Measurements from ENCODE around the gene IDH2. TPM values are rescaled to one million over a fixed set of nuclear protein-coding genes. Genes with fewer than 3 reads are reported as not detected.

The IDH2 gene
- polyA plus RNA-seq, 2 donors: 63.5 to 98.5 TPM

- no peaks in the 10 kb centered on the region for H3K27me3 ChIP-seq (ENCODE audit: control insufficient read depth in 1 of 2, insufficient read depth in 2 of 2, low read length in 2 of 2)
- peaks cover 23 to 58% of the 10 kb centered on the region in 2 donors for H3K36me3 ChIP-seq (ENCODE audit: control insufficient read depth in 2 of 2, insufficient read depth in 2 of 2, low read length in 1 of 2)
- H3K27ac ChIP-seq (ENCODE audit: low read depth in 2 of 2, low read length in 1 of 2): peak overlapping the region in 1 of 2 donors; percentile 2
- no peaks in the 10 kb centered on the region for H3K9me3 ChIP-seq (ENCODE audit: control insufficient read depth in 2 of 2, insufficient read depth in 1 of 2, low read depth in 1 of 2, low read length in 1 of 2)
- 71 to 79% methylated on average over 19 to 20 of the region's 20 CpGs for WGBS, 2 donors
- H3K4me3 ChIP-seq (ENCODE audit: low read depth in 1 of 2, low read length in 2 of 2): no peak overlapping the region
- H3K4me1 ChIP-seq (ENCODE audit: control insufficient read depth in 2 of 2, insufficient read depth in 2 of 2, low read length in 1 of 2): peaks cover 0 to 3% of the 10 kb centered on the region in 2 donors
Measured at GRCh38 chr15:90087454-90088154, 14.7 kb downstream of the IDH2 start.

- 94% methylated on average over 7 of the region's 7 CpGs for WGBS, 2 donors
- H3K9me3 ChIP-seq (ENCODE audit: control insufficient read depth in 2 of 2, insufficient read depth in 1 of 2, low read depth in 1 of 2, low read length in 1 of 2): no peaks in the 10 kb centered on the region
- no peak overlapping the region for H3K4me3 ChIP-seq (ENCODE audit: low read depth in 1 of 2, low read length in 2 of 2)
- H3K36me3 ChIP-seq (ENCODE audit: control insufficient read depth in 2 of 2, insufficient read depth in 2 of 2, low read length in 1 of 2): peaks cover 23 to 59% of the 10 kb centered on the region in 2 donors
- H3K27ac ChIP-seq (ENCODE audit: low read depth in 2 of 2, low read length in 1 of 2): peak overlapping the region in 1 of 2 donors; percentile 2
- no peaks in the 10 kb centered on the region for H3K27me3 ChIP-seq (ENCODE audit: control insufficient read depth in 1 of 2, insufficient read depth in 2 of 2, low read length in 2 of 2)
- peaks cover 0 to 3% of the 10 kb centered on the region in 2 donors for H3K4me1 ChIP-seq (ENCODE audit: control insufficient read depth in 2 of 2, insufficient read depth in 2 of 2, low read length in 1 of 2)
Measured at GRCh38 chr15:90086868-90087268, 15.4 kb downstream of the IDH2 start.

- Histone ChIP-seq H3K27ac (ENCODE audit: low read depth in 2 of 2, low read length in 1 of 2) (no peak overlapping the region), H3K36me3 (ENCODE audit: control insufficient read depth in 2 of 2, insufficient read depth in 2 of 2, low read length in 1 of 2) (peaks cover 23 to 57% of the 10 kb centered on the region in 2 donors)
Measured at GRCh38 chr15:90085565-90085964, 16.7 kb downstream of the IDH2 start.

GRCh38 chr15:90084876-90085423 is 17.3 kb downstream of the IDH2 start:
- H3K9me3 ChIP-seq (ENCODE audit: control insufficient read depth in 2 of 2, insufficient read depth in 1 of 2, low read depth in 1 of 2, low read length in 1 of 2): no peaks in the 10 kb centered on the region
- H3K27me3 ChIP-seq (ENCODE audit: control insufficient read depth in 1 of 2, insufficient read depth in 2 of 2, low read length in 2 of 2): no peaks in the 10 kb centered on the region
- H3K4me3 ChIP-seq (ENCODE audit: low read depth in 1 of 2, low read length in 2 of 2): no peak overlapping the region
- 91% methylated on average over 18 of the region's 18 CpGs for WGBS, 2 donors
- H3K4me1 ChIP-seq (ENCODE audit: control insufficient read depth in 2 of 2, insufficient read depth in 2 of 2, low read length in 1 of 2): no peaks in the 10 kb centered on the region
- peaks cover 23 to 57% of the 10 kb centered on the region in 2 donors for H3K36me3 ChIP-seq (ENCODE audit: control insufficient read depth in 2 of 2, insufficient read depth in 2 of 2, low read length in 1 of 2)
- H3K27ac ChIP-seq (ENCODE audit: low read depth in 2 of 2, low read length in 1 of 2): no peak overlapping the region

More at GRCh38 chr15:90085565-90085964, 16.7 kb downstream of the IDH2 start:
- no peaks in the 10 kb centered on the region for H3K9me3 ChIP-seq (ENCODE audit: control insufficient read depth in 2 of 2, insufficient read depth in 1 of 2, low read depth in 1 of 2, low read length in 1 of 2)
- WGBS, 2 donors: 89 to 91% methylated on average over 3 of the region's 3 CpGs
- H3K4me1 ChIP-seq (ENCODE audit: control insufficient read depth in 2 of 2, insufficient read depth in 2 of 2, low read length in 1 of 2): no peaks in the 10 kb centered on the region
- H3K4me3 ChIP-seq (ENCODE audit: low read depth in 1 of 2, low read length in 2 of 2): no peak overlapping the region
- no peaks in the 10 kb centered on the region for H3K27me3 ChIP-seq (ENCODE audit: control insufficient read depth in 1 of 2, insufficient read depth in 2 of 2, low read length in 2 of 2)

- 81 to 85% methylated on average over 14 of the region's 14 CpGs for WGBS, 2 donors
- Histone ChIP-seq H3K27me3 (ENCODE audit: control insufficient read depth in 1 of 2, insufficient read depth in 2 of 2, low read length in 2 of 2) (no peaks in the 10 kb centered on the region), H3K9me3 (ENCODE audit: control insufficient read depth in 2 of 2, insufficient read depth in 1 of 2, low read depth in 1 of 2, low read length in 1 of 2) (no peaks in the 10 kb centered on the region), H3K27ac (ENCODE audit: low read depth in 2 of 2, low read length in 1 of 2) (no peak overlapping the region), H3K4me3 (ENCODE audit: low read depth in 1 of 2, low read length in 2 of 2) (no peak overlapping the region), H3K4me1 (ENCODE audit: control insufficient read depth in 2 of 2, insufficient read depth in 2 of 2, low read length in 1 of 2) (no peaks in the 10 kb centered on the region), H3K36me3 (ENCODE audit: control insufficient read depth in 2 of 2, insufficient read depth in 2 of 2, low read length in 1 of 2) (peaks cover 20 to 58% of the 10 kb centered on the region in 2 donors)
Measured at GRCh38 chr15:90083954-90084607, 18.2 kb downstream of the IDH2 start.

GRCh38 chr15:90083419-90083818 is 18.8 kb downstream of the IDH2 start:
- H3K36me3 ChIP-seq (ENCODE audit: control insufficient read depth in 2 of 2, insufficient read depth in 2 of 2, low read length in 1 of 2): peaks cover 19 to 62% of the 10 kb centered on the region in 2 donors
- 88 to 90% methylated on average over 5 of the region's 5 CpGs for WGBS, 2 donors

DNA sequence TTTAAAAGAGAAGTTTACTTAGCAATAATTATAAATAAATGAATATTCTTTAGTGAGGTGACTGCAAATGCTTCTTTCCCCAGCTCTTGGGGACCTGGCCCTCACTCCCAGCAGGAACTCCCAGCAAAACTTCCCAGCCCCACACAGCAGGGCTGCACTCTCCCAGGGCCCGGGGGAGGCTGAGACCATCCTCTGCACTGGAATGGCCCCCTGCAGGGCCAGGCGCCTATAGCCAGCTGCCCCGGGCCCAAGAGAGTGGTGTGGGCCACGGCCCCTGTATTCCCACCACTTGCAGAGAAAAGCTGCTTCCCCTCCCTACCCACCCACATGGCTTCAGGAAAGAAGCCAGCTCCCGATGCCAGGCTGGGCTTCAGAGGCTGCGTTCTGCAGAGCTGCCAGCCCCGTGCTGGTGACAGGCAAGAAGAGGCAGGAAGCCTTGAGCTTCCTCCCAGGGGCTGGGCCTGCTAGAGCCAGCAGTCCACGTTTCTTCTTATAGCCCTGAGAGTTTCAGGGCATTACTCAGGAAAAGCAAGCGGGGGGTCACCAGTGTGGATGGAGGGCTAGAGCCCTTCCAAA is 20.0 kb downstream of the IDH2 start:
- no peak overlapping the region for H3K27ac ChIP-seq (ENCODE audit: low read depth in 2 of 2, low read length in 1 of 2)
- no peaks in the 10 kb centered on the region for H3K4me1 ChIP-seq (ENCODE audit: control insufficient read depth in 2 of 2, insufficient read depth in 2 of 2, low read length in 1 of 2)
- no peaks in the 10 kb centered on the region for H3K9me3 ChIP-seq (ENCODE audit: control insufficient read depth in 2 of 2, insufficient read depth in 1 of 2, low read depth in 1 of 2, low read length in 1 of 2)
- H3K36me3 ChIP-seq (ENCODE audit: control insufficient read depth in 2 of 2, insufficient read depth in 2 of 2, low read length in 1 of 2): peaks cover 11 to 59% of the 10 kb centered on the region in 2 donors
- no peak overlapping the region for H3K4me3 ChIP-seq (ENCODE audit: low read depth in 1 of 2, low read length in 2 of 2)
- 31 to 50% methylated on average over 9 of the region's 9 CpGs for WGBS, 2 donors
- H3K27me3 ChIP-seq (ENCODE audit: control insufficient read depth in 1 of 2, insufficient read depth in 2 of 2, low read length in 2 of 2): no peaks in the 10 kb centered on the region

More at GRCh38 chr15:90083419-90083818, 18.8 kb downstream of the IDH2 start:
- H3K27ac ChIP-seq (ENCODE audit: low read depth in 2 of 2, low read length in 1 of 2): no peak overlapping the region
- no peaks in the 10 kb centered on the region for H3K4me1 ChIP-seq (ENCODE audit: control insufficient read depth in 2 of 2, insufficient read depth in 2 of 2, low read length in 1 of 2)
- no peak overlapping the region for H3K4me3 ChIP-seq (ENCODE audit: low read depth in 1 of 2, low read length in 2 of 2)
- H3K27me3 ChIP-seq (ENCODE audit: control insufficient read depth in 1 of 2, insufficient read depth in 2 of 2, low read length in 2 of 2): no peaks in the 10 kb centered on the region
- no peaks in the 10 kb centered on the region for H3K9me3 ChIP-seq (ENCODE audit: control insufficient read depth in 2 of 2, insufficient read depth in 1 of 2, low read depth in 1 of 2, low read length in 1 of 2)

- Histone ChIP-seq H3K27me3 (ENCODE audit: control insufficient read depth in 1 of 2, insufficient read depth in 2 of 2, low read length in 2 of 2) (no peaks in the 10 kb centered on the region), H3K36me3 (ENCODE audit: control insufficient read depth in 2 of 2, insufficient read depth in 2 of 2, low read length in 1 of 2) (peaks cover 11 to 53% of the 10 kb centered on the region in 2 donors), H3K9me3 (ENCODE audit: control insufficient read depth in 2 of 2, insufficient read depth in 1 of 2, low read depth in 1 of 2, low read length in 1 of 2) (no peaks in the 10 kb centered on the region), H3K4me1 (ENCODE audit: control insufficient read depth in 2 of 2, insufficient read depth in 2 of 2, low read length in 1 of 2) (peaks cover 0 to 3% of the 10 kb centered on the region in 2 donors), H3K4me3 (ENCODE audit: low read depth in 1 of 2, low read length in 2 of 2) (no peak overlapping the region), H3K27ac (ENCODE audit: low read depth in 2 of 2, low read length in 1 of 2) (no peak overlapping the region)
- 84 to 85% methylated on average over 11 of the region's 11 CpGs for WGBS, 2 donors
Measured at GRCh38 chr15:90080818-90081393, 21.4 kb downstream of the IDH2 start.

- Histone ChIP-seq H3K36me3 (ENCODE audit: control insufficient read depth in 2 of 2, insufficient read depth in 2 of 2, low read length in 1 of 2) (peaks cover 11 to 51% of the 10 kb centered on the region in 2 donors), H3K27me3 (ENCODE audit: control insufficient read depth in 1 of 2, insufficient read depth in 2 of 2, low read length in 2 of 2) (no peaks in the 10 kb centered on the region), H3K4me3 (ENCODE audit: low read depth in 1 of 2, low read length in 2 of 2) (no peak overlapping the region), H3K9me3 (ENCODE audit: control insufficient read depth in 2 of 2, insufficient read depth in 1 of 2, low read depth in 1 of 2, low read length in 1 of 2) (no peaks in the 10 kb centered on the region), H3K4me1 (ENCODE audit: control insufficient read depth in 2 of 2, insufficient read depth in 2 of 2, low read length in 1 of 2) (peaks cover 0 to 5% of the 10 kb centered on the region in 2 donors), H3K27ac (ENCODE audit: low read depth in 2 of 2, low read length in 1 of 2) (no peak overlapping the region)
- WGBS, 2 donors: 79 to 87% methylated on average over 9 of the region's 9 CpGs
Measured at GRCh38 chr15:90080458-90080755, 21.9 kb downstream of the IDH2 start.
